BLaER1 (cell line): ENCODE results near the gene IQCH.

Experiments used
- H3K27ac ChIP-seq: shearing (Covaris generic); formaldehyde crosslinking; 2 replicates; pipeline ENCODE4 v1.8.1; 2022
- H3K27me3 ChIP-seq: shearing (Covaris generic); formaldehyde crosslinking; 2 replicates; pipeline ENCODE4 v1.8.1; 2022
- H3K36me3 ChIP-seq: shearing (Covaris generic); formaldehyde crosslinking; 2 replicates; pipeline ENCODE4 v1.8.1; 2022
- H3K4me1 ChIP-seq: shearing (Covaris generic); formaldehyde crosslinking; 2 replicates; pipeline ENCODE4 v1.8.1; 2022
- H3K4me2 ChIP-seq: shearing (Covaris generic); formaldehyde crosslinking; 2 replicates; pipeline ENCODE4 v1.8.1; 2022
- H3K4me3 ChIP-seq: shearing (Covaris generic); formaldehyde crosslinking; 2 replicates; pipeline ENCODE4 v1.8.1; 2022
- H3K9ac ChIP-seq: shearing (Covaris generic); formaldehyde crosslinking; 2 replicates; pipeline ENCODE4 v1.8.1; 2022
- H3K9me3 ChIP-seq: shearing (Covaris generic); formaldehyde crosslinking; 2 replicates; pipeline ENCODE4 v1.8.1; 2022
- H4K20me1 ChIP-seq: shearing (Covaris generic); formaldehyde crosslinking; 2 replicates; pipeline ENCODE4 v1.8.1; 2022
- Cebpa-rat ChIP-seq: shearing (Covaris generic); IDR thresholded peaks from 2 replicates; pipeline ENCODE4 v1.8.1; 2022

The IQCH gene

DNA sequence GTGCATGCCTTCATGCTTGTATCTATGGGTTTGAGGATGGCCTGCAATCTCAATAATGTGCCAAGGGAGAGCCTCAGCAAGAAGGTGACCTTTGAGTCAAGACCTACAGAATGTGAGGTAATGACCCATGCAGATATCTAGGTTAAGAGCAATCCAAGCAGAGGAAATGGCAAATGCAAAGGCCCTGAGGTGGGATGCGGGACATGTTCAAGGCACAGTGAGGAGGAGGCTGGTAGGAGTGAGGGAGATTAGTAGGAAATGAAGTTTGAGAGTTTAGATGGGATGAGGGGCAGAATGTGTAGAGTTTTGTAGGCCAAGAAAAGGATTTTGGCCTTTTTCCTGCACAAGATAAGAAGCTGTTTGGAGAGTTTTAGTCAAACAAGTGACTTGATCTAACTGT is 283.2 kb downstream of the IQCH start:
- Histone ChIP-seq H3K36me3 (no peaks in the 10 kb centered on the region), H3K4me2 (no peak overlapping the region), H4K20me1 (no peaks in the 10 kb centered on the region), H3K4me1 (peaks cover 28% of the 10 kb centered on the region), H3K27ac (no peak overlapping the region), H3K27me3 (no peaks in the 10 kb centered on the region), H3K9me3 (no peaks in the 10 kb centered on the region), H3K9ac (no peak overlapping the region), H3K4me3 (no peak overlapping the region)
- TF ChIP-seq Cebpa-rat = no peak

DNA sequence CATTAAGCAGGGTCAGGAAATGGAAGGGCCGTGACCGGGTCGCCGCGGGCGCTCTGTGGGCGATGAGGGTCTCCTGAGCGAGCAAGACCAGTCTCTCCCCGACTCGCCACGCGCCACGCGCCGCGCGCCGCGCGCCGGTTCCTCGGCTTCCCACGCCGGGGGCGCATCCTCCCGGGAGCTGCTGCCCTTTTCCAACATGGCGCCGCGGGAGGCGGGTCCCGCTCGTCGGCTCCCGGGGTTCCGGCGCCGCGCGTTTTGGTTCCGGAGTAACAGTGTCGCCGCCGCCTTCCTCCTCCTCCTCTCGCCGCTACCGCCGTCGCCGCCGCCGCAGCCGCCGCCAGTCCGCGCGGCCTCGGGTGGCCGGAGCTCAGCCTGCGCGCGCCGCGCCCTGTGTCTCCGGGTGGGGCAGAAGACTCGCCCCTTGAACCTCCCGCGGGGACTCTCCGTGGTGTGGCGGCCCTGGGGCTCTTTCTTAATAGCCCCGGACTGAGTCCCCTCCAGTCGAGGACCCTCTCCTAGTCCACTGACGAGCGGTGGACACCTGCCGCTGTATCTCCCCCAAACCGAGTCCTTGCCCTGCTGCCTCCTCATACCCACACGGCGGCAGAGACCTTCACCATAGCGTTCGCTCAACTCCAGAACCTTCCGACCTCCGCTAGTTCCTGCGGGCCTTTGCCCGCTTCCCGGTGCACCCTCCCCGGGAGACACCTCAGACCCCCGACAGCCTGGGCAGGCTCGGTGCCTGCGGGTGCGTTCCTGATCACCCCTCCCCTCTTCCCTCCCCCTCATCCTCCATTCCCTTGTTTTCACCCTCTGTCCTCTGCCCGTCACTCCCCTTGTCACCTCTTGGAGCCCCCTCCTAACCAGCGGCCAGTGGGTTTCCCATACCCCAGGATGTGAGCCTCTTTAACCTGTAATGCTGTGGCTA is 288.1 kb downstream of the IQCH start, which contains the start of gene MAP2K5:
MAP2K5 (plus strand) TSS at position 284 of the 928 bp plus-strand sequence; CDS start at position 917, 633 bp downstream.
- no peak for TF ChIP-seq Cebpa-rat
- Histone ChIP-seq H4K20me1 (no peaks in the 10 kb centered on the region), H3K36me3 (peaks cover 25% of the 10 kb centered on the region), H3K4me1 (peaks cover 40% of the 10 kb centered on the region), H3K9ac (peak within 1 kb of the TSS; percentile 89), H3K4me2 (peak within 1 kb of the TSS; percentile 87), H3K4me3 (peak within 1 kb of the TSS; percentile 81), H3K27me3 (no peaks in the 10 kb centered on the region), H3K9me3 (no peaks in the 10 kb centered on the region), H3K27ac (peak within 1 kb of the TSS; percentile 88)

DNA sequence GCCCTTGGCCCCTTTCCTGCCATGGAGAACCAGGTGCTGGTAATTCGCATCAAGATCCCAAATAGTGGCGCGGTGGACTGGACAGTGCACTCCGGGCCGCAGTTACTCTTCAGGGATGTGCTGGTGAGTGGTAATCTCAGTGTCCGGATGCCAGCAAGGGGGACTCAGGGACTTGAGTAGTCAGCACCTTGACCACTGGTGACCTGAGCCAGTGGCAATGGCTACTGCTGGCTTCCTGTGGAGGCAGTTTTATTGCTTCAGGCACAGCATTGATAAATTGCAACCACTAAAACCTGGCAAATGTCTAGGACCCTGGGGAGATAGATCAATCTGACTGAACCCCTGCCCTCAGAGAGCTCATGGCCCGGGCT is 288.7 kb downstream of the IQCH start:
- 0 out of 2 replicates have a peak overlapping the region, but pooled peaks have one; percentile 88 for H3K27ac ChIP-seq

DNA sequence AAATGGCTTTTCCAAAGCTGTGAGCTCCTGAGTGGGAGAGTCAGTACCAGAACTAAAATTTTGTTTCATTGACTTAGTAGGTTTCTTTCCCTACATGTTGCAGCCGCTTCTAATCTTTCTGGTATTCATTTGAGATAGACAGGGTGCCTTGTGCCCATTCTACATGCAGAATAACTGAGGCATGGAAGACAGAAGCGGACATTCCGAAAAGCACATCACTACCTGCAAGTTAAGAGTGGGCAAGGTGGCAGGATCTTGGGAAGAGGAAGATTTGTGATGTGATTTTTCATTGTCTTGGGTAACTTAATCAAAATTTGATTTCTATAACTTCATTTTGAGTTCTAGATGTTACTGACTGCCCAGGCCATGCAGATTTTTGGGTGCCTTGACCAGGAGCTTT is 289.9 kb downstream of the IQCH start:
- H3K9me3 ChIP-seq = no peaks in the 10 kb centered on the region
- H3K36me3 ChIP-seq = peaks cover 25% of the 10 kb centered on the region
- peaks cover 9% of the 10 kb centered on the region for H4K20me1 ChIP-seq
- TF ChIP-seq Cebpa-rat = no peak
- H3K4me3 ChIP-seq = no peak overlapping the region
- no peaks in the 10 kb centered on the region for H3K27me3 ChIP-seq
- 0 out of 2 replicates have a peak overlapping the region, but pooled peaks have one; percentile 89 for H3K9ac ChIP-seq
- H3K4me2 ChIP-seq = peak overlapping the region; percentile 87
- peaks cover 49% of the 10 kb centered on the region for H3K4me1 ChIP-seq
- no peak overlapping the region for H3K27ac ChIP-seq

More for the DNA sequence above, 288.7 kb downstream of the IQCH start:
- Histone ChIP-seq H3K4me3 (peak overlapping the region; percentile 81), H3K36me3 (peaks cover 25% of the 10 kb centered on the region), H3K9me3 (no peaks in the 10 kb centered on the region), H4K20me1 (no peaks in the 10 kb centered on the region), H3K4me2 (peak overlapping the region; percentile 87), H3K27me3 (no peaks in the 10 kb centered on the region), H3K4me1 (peaks cover 46% of the 10 kb centered on the region), H3K9ac (peak overlapping the region; percentile 89)
- TF ChIP-seq Cebpa-rat = no peak

DNA sequence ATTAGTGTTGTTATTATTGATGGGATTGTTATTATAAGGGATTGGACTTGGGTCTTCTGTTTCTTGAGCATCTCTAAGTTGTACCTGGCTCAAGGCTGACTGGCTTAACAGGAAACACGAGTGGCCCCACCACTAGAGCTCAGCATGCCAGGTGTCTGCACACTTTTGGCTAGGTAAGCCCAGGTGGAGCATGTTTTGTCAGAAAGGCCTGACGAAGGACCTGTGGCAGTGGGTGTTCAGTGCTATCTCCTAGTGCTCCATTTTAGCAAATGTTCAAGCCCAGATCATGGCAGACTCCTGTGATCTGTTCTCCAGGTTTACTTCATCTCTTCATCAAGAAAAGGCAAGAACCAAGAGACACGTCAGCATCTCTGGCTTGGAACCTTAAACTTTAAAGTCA is 291.3 kb downstream of the IQCH start:
- Histone ChIP-seq H3K4me3 (no peak overlapping the region), H3K36me3 (peaks cover 32% of the 10 kb centered on the region), H3K27me3 (no peaks in the 10 kb centered on the region), H3K4me2 (no peak overlapping the region), H3K27ac (no peak overlapping the region), H4K20me1 (peaks cover 9% of the 10 kb centered on the region), H3K4me1 (peaks cover 35% of the 10 kb centered on the region), H3K9me3 (no peaks in the 10 kb centered on the region), H3K9ac (no peak overlapping the region)
- TF ChIP-seq Cebpa-rat = no peak

DNA sequence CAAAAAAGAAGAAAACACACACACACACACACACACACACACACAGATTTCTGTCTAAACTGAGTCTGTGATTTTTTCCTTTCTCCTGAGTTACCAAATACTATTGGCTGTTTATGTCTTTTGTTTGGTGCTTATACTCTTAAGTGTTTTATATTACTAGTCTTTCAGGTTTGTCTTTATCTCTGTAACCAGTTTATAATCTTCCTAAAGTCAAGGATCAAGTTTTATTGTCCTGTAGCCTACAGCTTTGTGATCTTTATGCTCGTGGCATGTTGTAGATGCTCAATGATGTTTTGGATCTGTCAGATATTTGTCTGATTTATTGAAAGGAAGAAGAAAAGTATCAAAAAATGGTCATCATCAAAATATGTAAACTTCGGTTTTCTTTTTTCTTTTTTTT is 292.5 kb downstream of the IQCH start:
- Histone ChIP-seq H3K36me3 (peaks cover 40% of the 10 kb centered on the region), H3K9me3 (no peaks in the 10 kb centered on the region), H4K20me1 (peaks cover 9% of the 10 kb centered on the region), H3K4me1 (peaks cover 28% of the 10 kb centered on the region), H3K4me2 (no peak overlapping the region), H3K4me3 (no peak overlapping the region), H3K27me3 (no peaks in the 10 kb centered on the region), H3K9ac (no peak overlapping the region), H3K27ac (no peak overlapping the region)
- no peak for TF ChIP-seq Cebpa-rat

DNA sequence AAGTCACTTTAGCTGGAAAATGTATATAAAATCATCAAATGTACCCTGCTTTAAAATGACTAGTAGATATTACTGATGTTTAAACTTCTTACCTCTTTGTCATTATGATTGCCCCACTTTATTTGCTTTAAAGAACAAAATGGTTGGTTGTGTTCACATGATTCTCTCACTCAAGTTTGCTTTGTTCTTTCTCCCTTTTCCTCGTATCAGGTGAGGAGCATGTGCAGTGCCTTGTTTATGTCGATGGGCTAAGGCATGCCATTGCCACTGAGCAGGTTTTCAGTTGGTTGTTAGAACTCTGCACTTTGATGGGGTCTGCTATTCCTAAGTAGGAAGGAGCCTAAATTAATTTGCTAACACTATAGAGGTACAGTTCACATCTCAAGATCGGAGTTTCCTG is 293.2 kb downstream of the IQCH start:
- Histone ChIP-seq H3K27ac (no peak overlapping the region), H3K4me1 (peaks cover 28% of the 10 kb centered on the region), H3K4me2 (no peak overlapping the region), H3K9ac (no peak overlapping the region), H3K9me3 (no peaks in the 10 kb centered on the region), H3K4me3 (no peak overlapping the region), H3K27me3 (no peaks in the 10 kb centered on the region), H3K36me3 (peaks cover 48% of the 10 kb centered on the region), H4K20me1 (peaks cover 9% of the 10 kb centered on the region)
- no peak for TF ChIP-seq Cebpa-rat

DNA sequence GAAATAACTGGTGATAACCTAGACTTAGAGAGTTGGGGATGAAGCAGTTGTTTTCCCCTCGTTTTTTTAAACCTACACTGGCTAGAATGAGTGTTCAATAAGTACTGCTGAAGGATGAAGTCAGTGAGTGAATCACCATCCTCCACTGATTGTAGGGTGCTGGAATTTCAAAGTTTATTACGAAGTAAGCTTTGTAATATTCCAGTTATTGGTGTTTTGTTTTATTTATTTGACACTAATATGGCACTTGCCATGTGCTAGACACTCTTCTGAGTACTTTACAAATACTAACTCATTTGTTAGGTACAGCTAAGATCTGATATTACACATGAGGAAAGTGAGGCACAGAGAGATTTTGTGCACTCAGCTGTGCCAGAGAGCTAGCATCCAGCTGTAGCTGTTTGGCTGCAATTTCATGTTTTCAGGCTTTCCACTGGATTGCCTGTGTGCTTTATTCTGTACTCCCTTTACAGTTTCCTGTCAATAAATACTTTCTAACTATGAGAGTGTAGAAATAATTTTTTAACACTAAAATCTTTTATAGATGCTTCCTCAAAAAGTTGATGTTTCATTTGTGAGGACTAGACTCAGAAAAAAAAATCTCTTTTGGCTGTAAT is 293.8 kb downstream of the IQCH start:
- Histone ChIP-seq H3K4me1 (peaks cover 25% of the 10 kb centered on the region), H3K27ac (no peak overlapping the region), H3K4me2 (no peak overlapping the region), H4K20me1 (peaks cover 9% of the 10 kb centered on the region), H3K9ac (no peak overlapping the region), H3K9me3 (no peaks in the 10 kb centered on the region), H3K27me3 (no peaks in the 10 kb centered on the region), H3K4me3 (no peak overlapping the region), H3K36me3 (peaks cover 53% of the 10 kb centered on the region)
- TF ChIP-seq Cebpa-rat = no peak

DNA sequence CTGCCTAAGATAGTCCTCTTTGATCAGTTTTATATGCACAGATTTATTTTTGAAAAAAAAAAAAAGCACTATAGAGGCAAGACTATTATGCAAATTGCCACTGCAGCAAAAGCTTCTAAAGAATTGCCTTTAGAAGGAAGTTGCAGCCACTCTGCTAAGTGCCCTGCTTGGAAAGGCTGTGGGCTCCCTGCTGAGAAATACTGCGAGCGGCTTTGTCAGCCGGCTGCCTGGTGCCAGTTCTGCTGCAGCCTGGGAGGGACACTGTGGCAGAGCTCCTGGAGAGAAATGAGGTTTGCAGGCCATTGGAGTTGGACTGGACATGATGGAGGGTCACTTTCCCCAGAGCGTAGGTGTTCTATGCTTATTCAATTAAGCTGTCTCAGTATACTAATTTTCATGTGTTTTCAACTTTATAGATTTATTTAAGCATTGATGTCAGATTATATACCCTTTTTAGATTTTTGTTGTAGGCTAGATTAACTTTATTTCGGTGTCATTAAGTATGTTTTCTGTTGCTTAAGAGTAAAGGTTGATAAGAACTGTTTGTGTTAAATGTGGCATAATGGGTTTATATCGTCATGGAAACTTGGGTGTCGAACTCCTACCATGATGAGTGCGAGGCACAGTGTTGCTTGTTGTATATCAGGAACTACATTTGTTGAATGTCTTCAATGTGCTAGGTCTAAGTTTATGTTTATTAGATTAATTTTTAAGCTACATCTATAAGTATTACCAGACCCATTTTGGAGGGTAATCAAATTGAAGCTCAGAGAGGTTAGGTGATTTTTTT is 294.5 kb downstream of the IQCH start:
- peaks cover 9% of the 10 kb centered on the region for H4K20me1 ChIP-seq
- H3K9ac ChIP-seq = no peak overlapping the region
- H3K4me2 ChIP-seq = 0 out of 2 replicates have a peak overlapping the region, but pooled peaks have one; percentile 20
- peaks cover 18% of the 10 kb centered on the region for H3K4me1 ChIP-seq
- H3K4me3 ChIP-seq = no peak overlapping the region
- no peaks in the 10 kb centered on the region for H3K27me3 ChIP-seq
- no peak overlapping the region for H3K27ac ChIP-seq
- H3K36me3 ChIP-seq = peaks cover 54% of the 10 kb centered on the region
- TF ChIP-seq Cebpa-rat = no peak
- H3K9me3 ChIP-seq = no peaks in the 10 kb centered on the region
